HG03521 (cell line): Measurements from ENCODE around the gene XRCC6.
A peak's percentile ranks its signal among the peaks of the same experiment; 100 is the strongest.
"Not testable (repeated sequence)": the region's sequence is repeated elsewhere in the genome, so short reads cannot be mapped to it uniquely, and the experiment has no call there.

ENCODE experiments used
- ATAC-seq: cut with Tn5 transposase; IDR thresholded peaks from one replicate; pipeline ENCODE4 v1.9.1; 2021; ENCODE audit warnings: mild to moderate bottlenecking, moderate library complexity; ENCODE audit not compliant: unreplicated experiment

XRCC6 gene

GRCh38 chr22:41648432-41648831 lies 27.3 kb downstream of the XRCC6 start:
- ATAC-seq, result no peak

GRCh38 chr22:41650229-41650628 lies 29.1 kb downstream of the XRCC6 start:
- ATAC-seq, result no peak

DNA sequence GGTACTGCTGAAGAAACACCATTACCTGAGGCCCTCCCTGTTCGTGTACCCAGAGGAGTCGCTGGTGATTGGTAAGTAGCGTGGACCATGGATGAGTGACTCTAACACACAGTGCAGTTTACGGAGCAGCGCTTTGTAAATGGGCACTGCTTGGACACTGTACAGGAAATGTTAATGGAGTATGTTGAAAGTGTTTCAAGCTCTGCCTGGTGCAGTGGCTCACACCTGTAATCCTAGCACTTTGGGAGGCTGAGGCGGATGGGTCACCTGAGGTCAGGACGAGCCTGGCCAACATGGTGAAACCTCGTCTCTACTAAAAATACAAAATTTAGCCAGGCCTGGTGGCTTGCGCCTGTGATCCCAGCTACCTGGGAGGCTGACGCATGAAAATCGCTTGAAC lies 29.7 kb downstream of the XRCC6 start:
- ATAC-seq, result no peak

GRCh38 chr22:41654322-41654721 lies 33.2 kb downstream of the XRCC6 start:
- no peak for ATAC-seq

DNA sequence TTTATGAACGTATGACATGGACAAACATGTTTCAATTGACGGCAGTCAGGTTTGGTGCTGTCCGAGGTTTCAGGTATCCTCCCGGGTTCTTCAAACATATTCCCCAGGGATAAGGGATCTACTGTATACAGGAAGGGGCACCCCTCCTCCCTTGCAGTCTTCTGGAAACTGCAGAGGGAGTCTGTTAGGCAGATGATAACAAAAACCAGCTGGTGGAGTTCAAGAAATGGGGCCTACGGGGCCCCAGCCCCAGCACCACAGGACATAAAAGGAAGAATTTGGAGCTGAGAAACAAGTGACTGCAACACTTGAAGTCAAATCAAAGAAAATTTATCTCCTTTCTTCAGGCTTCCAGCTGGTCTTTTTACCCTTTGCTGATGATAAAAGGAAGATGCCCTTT lies 35.5 kb downstream of the XRCC6 start:
- ATAC-seq, result no peak

GRCh38 chr22:41657709-41658108 lies 36.6 kb downstream of the XRCC6 start:
- no peak for ATAC-seq

DNA sequence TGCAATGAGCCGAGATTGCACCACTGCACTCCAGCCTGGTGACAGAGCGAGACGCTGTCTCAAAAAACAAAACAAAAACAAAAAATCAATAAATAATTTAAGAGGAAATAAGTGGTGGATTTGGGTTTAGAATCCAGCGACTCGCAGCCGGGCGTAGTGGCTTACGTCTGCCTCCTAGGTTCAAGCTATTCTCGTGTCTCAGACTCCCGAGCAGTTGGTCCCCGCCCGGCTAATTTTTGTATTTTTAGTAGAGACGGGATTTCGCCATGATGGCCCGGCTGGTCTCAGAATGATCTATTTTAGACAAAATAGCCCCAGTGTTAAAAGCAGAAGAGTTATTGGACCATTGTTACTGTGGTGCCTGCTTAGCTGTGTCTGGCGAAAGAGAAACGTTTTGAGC lies 37.8 kb downstream of the XRCC6 start:
- ATAC-seq, result no peak

GRCh38 chr22:41659941-41660340 lies 38.8 kb downstream of the XRCC6 start:
- no peak for ATAC-seq

DNA sequence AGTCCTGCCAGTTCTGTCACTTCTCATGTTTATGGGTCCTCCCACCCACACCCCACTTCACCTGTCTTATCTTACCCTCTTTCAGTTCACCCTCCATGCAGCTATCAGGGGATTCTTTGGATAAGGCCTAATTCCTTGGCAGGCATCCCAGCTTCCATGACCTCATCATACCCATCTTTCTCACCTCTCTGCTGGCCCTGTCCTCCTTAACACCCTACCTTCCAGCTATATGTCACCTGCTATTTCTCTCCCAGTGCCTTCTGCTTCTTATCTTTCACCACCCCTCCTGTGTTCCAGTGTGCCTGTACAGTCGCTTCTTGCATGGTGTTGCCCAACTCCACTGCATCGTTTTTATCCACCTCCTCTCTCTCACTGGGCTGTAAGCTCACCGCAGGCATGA lies 39.3 kb downstream of the XRCC6 start:
- no peak for ATAC-seq

DNA sequence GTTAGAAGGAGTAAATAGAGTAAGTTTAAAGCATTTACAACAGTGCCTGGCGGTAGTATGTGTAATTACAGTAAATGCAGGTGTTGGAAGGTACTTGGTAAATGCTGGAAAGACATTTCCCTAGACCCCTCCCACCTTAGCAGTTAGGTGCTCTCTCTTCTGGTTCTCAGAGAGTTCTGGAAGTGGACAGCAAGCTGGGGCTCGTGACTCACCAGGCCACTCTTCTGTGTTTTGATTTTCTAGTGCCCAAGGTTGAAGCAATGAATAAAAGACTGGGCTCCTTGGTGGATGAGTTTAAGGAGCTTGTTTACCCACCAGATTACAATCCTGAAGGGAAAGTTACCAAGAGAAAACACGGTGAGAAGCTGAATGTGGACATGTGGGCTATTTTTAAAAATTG lies 40.0 kb downstream of the XRCC6 start:
- no peak for ATAC-seq

- no peak for ATAC-seq
Observed at GRCh38 chr22:41661713-41662112, 40.6 kb downstream of the XRCC6 start.

- ATAC-seq, result not testable (repeated sequence)
Observed at GRCh38 chr22:41663594-41663993, 42.5 kb downstream of the XRCC6 start.

- no peak for ATAC-seq
Observed at GRCh38 chr22:41664490-41664889, 43.4 kb downstream of the XRCC6 start.

GRCh38 chr22:41664951-41665350 lies 43.9 kb downstream of the XRCC6 start:
- no peak for ATAC-seq

- no peak for ATAC-seq
Observed at GRCh38 chr22:41668971-41669911, 48.1 kb downstream of the XRCC6 start.

GRCh38 chr22:41672096-41672495 lies 51.0 kb downstream of the XRCC6 start:
- ATAC-seq, result not testable (repeated sequence)

GRCh38 chr22:41672780-41673509 lies 51.9 kb downstream of the XRCC6 start:
- ATAC-seq, result no peak

- ATAC-seq, result no peak
Observed at GRCh38 chr22:41674846-41675340, 53.8 kb downstream of the XRCC6 start.

- no peak for ATAC-seq
Observed at GRCh38 chr22:41676134-41676533, 55.0 kb downstream of the XRCC6 start.

DNA sequence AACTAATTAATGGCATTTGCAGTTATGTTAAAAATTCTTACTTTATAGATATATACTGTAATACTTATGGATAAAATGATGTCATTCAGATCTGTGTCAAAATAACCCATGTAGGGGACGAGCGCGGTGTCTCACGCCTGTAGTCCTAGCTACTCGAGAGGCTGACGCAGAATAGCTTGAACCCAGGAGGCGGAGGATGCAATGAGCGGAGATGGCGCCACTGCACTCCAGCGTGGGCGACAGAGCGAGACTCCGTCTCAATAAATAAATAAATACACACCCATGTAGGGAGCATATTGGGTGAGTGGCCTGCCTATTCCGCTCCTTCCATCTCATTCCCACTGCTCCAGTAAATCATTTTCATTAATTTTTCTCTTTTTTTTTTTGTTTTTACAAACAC lies 60.5 kb downstream of the XRCC6 start:
- no peak for ATAC-seq

DNA sequence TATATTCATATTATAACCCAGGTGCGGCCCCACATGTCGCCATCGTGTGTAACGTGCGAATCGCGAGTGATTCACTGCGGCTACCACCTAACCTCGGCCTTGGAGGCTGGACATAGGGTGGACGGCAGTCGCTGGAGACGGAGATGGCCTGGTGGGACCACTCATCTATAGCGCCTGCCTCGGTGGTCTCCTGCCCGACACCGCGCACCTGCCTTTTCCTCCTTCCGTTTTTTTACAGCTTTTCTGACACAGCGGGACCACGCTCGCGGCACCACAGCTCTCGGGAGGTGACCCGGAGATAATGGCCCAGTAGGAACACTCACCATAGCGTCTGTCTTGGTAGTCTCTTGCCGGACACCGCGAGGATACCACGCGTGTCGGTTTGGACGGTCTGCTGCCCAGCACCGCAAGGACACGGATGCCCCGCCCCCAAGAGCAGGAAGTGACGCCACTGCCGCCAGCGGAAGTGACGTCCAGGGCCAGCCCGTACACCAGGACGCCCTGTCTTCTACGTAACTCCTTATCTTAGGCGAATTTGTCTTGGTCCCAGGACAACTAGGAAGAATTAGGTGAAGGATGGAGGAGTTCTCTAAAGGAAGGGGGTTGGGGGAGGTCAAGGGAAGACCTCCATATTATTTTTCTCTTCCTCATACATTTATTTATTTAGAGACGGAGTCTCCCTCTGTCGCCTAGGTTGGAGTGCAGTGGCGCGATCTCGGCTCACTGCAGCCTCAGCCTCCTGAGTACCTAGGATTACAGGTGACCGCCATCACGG lies 61.1 kb downstream of the XRCC6 start:
- peak; percentile 83 for ATAC-seq
